Peyer's patch (tissue), 4 donors: ENCODE results near the gene HS6ST2. TPM values are rescaled to one million over a fixed set of nuclear protein-coding genes. Genes with fewer than 3 reads are reported as not detected.

Source experiments
- DNase-seq, 3 donors: peaks; one replicate each; pipeline ENCODE4 v3.0.0-alpha.2; 2017 to 2019
- H3K27ac ChIP-seq, 4 donors: fragments of 200-600 bp; sonication (generic); one replicate each; pipeline ENCODE4 v1.5.1; 2016 to 2019
- H3K27me3 ChIP-seq, 2 donors: fragments of 200-600 bp; sonication (generic); one replicate each; pipeline ENCODE4 v1.5.1; 2019
- H3K36me3 ChIP-seq, 3 donors: fragments of 200-600 bp; sonication (generic); one replicate each; pipeline ENCODE4 v1.5.1; 2016 to 2019
- H3K4me1 ChIP-seq, 4 donors: fragments of 200-600 bp; sonication (generic); one replicate each; pipeline ENCODE4 v1.5.1; 2016 to 2019
- H3K4me3 ChIP-seq, 4 donors: fragments of 200-600 bp; sonication (generic); 1 replicate in 3 of 4; 2 replicates in 1 of 4; pipeline ENCODE4 v1.5.1; 2016 to 2019; ENCODE audit warnings: mild to moderate bottlenecking in 1 of 4
- H3K9me3 ChIP-seq, 4 donors: fragments of 200-600 bp; sonication (generic); one replicate each; pipeline ENCODE4 v1.5.1; 2016 to 2019; ENCODE audit warnings: mild to moderate bottlenecking in 1 of 4
- CTCF ChIP-seq, 6 experiments: fragments of 450-650 bp in 4 of 6; fragments of 200-600 bp in 2 of 6; sonication (generic) in 1 of 6; IDR thresholded peaks; one replicate each; pipeline ENCODE4 v1.5.1; 2017 to 2019; ENCODE audit warnings: antibody characterized with exemption in 6 of 6, mild to moderate bottlenecking in 3 of 6, moderate library complexity in 1 of 6
- POLR2A ChIP-seq, 2 donors: fragments of 450-650 bp; IDR thresholded peaks; one replicate each; pipeline ENCODE4 v1.5.1; 2017; ENCODE audit warnings: antibody characterized with exemption in 2 of 2, mild to moderate bottlenecking in 2 of 2, moderate library complexity in 2 of 2
- total RNA-seq, 4 donors: library from RNA; depleted of rRNA; stranded (reverse); fragments of >200 nt; gene quantifications; one replicate each; pipeline ENCODE4 v1.1.0, GENCODE V29; 2016

Gene HS6ST2
- total RNA-seq, 4 donors from 2014 or later, result not detected

DNA sequence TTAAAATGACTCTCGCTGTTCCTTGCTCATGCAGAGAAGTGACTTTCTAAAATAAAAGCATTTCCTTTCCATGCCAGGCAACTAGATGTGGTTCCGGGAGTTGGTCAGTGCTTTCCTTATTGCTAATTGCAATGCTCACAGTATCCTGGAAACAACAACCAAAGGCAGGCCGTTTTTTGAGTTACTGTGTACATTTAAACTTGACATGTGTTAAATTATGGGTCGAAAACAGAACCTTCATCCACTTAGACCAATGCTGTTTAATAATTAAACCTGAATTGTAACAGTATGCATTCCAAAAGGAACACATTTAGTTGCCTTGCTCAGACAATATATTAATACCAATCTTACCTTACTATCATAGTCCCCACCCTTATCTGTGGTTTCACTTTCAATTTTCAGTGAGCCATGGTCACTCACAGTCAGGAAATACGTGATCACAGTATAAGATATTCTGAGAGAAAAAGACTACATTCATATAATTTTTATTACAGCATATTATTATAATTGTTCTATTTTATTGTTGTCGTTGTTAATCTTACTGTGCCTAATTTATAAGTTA is 102.6 kb downstream of the HS6ST2 start:
- no peak for DNase-seq
- no peaks in the 10 kb centered on the region for H3K9me3 ChIP-seq

GRCh38 chrX:132853040-132853439 is 105.4 kb downstream of the HS6ST2 start:
- no peaks in the 10 kb centered on the region for H3K36me3 ChIP-seq
- no peak overlapping the region for H3K27ac ChIP-seq
- no peak for TF ChIP-seq POLR2A (IDR thresholded peaks at IDR 0.05)
- TF ChIP-seq CTCF (IDR thresholded peaks at IDR 0.05), result no peak
- no peak overlapping the region for H3K4me3 ChIP-seq
- no peaks in the 10 kb centered on the region for H3K27me3 ChIP-seq
- H3K4me1 ChIP-seq, result no peaks in the 10 kb centered on the region
- no peak for DNase-seq
- H3K9me3 ChIP-seq, result no peaks in the 10 kb centered on the region

More for the DNA sequence above, 102.6 kb downstream of the HS6ST2 start:
- Histone ChIP-seq H3K27ac (peak overlapping the region in 1 of 4 donors; percentile 22), H3K4me3 (peak overlapping the region in 2 of 4 donors; percentile 14 to 28), H3K27me3 (no peaks in the 10 kb centered on the region), H3K36me3 (no peaks in the 10 kb centered on the region), H3K4me1 (no peaks in the 10 kb centered on the region)
- TF ChIP-seq POLR2A (IDR thresholded peaks at IDR 0.05) (no peak), CTCF (IDR thresholded peaks at IDR 0.05) (no peak)

- H3K27me3 ChIP-seq, result no peaks in the 10 kb centered on the region
- no peaks in the 10 kb centered on the region for H3K36me3 ChIP-seq
- H3K9me3 ChIP-seq, result no peaks in the 10 kb centered on the region
- TF ChIP-seq POLR2A (IDR thresholded peaks at IDR 0.05) (no peak), CTCF (IDR thresholded peaks at IDR 0.05) (no peak)
- no peak for DNase-seq
- H3K4me1 ChIP-seq, result no peaks in the 10 kb centered on the region
- no peak overlapping the region for H3K4me3 ChIP-seq
- no peak overlapping the region for H3K27ac ChIP-seq
Measured at GRCh38 chrX:132848296-132848970, 110.0 kb downstream of the HS6ST2 start.

DNA sequence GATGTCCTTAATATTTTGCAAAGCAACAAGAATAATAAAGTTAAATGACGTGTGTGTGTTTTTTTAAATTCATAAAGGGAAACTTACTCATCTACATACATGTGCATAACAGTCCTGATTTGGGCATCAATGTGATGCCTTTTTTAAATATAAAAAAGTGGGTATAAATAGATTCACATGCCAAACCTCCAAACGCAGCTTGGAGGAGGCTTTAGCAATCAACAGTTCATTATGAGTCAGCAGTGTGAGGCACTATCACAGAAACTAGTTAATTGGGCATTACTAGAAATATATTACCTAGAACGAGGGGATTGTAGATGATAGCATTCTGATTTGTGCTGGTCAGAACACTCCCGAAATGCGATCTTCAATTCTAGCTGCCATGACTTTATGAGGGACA is 115.1 kb downstream of the HS6ST2 start:
- H3K4me3 ChIP-seq, result no peak overlapping the region
- H3K27ac ChIP-seq, result no peak overlapping the region
- no peaks in the 10 kb centered on the region for H3K4me1 ChIP-seq
- H3K27me3 ChIP-seq, result no peaks in the 10 kb centered on the region
- TF ChIP-seq CTCF (IDR thresholded peaks at IDR 0.05) (no peak), POLR2A (IDR thresholded peaks at IDR 0.05) (no peak)
- no peaks in the 10 kb centered on the region for H3K9me3 ChIP-seq
- DNase-seq, result no peak
- no peaks in the 10 kb centered on the region for H3K36me3 ChIP-seq

DNA sequence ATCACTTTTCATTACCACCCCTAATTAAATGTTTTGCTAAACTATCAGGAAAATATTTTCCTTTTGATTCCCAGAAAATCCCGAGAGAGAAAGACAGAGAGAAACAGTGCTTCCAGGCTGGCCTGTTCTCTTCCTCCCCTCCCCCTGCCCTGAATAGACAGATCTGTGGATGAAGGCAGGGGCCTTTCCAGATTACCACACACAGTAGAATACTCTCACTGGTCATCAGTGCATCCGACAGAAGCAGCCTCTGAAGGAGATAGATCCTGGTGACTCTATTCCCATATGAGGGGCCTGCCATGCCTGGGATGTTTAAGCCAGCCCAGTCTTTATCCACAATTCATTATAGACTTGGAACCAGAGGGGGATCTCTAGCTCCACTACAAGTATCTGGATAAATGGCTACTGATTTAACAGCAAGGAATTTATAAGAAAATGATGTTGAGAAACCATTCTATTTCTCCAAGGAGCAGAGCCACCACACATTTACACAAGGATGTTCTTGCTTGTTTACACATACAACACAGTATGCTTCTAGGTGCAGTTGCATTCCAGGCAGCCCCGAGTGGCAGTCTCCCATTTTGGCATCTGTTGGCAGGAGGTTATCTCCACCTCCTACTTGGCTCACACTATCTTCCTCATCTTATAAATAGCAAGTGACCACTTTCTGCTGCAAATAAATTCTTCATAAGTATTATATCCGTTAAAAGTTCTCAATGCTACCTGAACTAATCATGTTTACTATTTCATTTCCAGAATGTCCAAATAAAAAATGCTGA is 115.8 kb downstream of the HS6ST2 start:
- no peak overlapping the region for H3K27ac ChIP-seq
- no peaks in the 10 kb centered on the region for H3K27me3 ChIP-seq
- no peak overlapping the region for H3K4me3 ChIP-seq
- no peaks in the 10 kb centered on the region for H3K4me1 ChIP-seq
- no peaks in the 10 kb centered on the region for H3K36me3 ChIP-seq
- H3K9me3 ChIP-seq, result no peaks in the 10 kb centered on the region
- no peak for DNase-seq
- TF ChIP-seq POLR2A (IDR thresholded peaks at IDR 0.05) (no peak), CTCF (IDR thresholded peaks at IDR 0.05) (no peak)
